ENCODE measurements around the gene AACS. TPM values are rescaled to one million over a fixed set of nuclear protein-coding genes. Genes with fewer than 3 reads are reported as not detected.

AACS gene
- total RNA-seq, 1 donor from 2014 or later, result 22.6 TPM

DNA sequence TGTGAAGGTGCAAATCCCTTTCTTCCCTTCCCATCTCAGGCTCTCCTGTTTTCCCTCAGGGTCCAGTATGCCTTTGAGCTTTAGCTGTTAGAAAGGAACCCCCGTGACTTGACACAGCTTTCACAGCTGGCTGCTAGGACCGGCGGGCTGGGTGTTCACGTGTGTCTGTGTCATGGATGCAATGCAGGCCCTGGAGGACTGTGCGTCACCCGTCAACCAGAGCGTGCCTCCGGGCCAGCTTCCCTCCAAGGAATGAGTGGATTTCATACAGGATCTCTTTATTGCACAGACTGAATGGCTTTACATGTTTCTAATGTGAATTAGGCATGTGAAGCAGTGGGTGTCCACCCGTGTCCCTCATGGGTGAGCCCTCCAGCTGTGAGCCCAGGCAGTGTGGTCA is 77.4 kb downstream of the AACS start:
- no peaks in the 10 kb centered on the region for H3K4me1 Mint-ChIP-seq (ENCODE audit: low read depth)
- no peaks in the 10 kb centered on the region for H3K27me3 Mint-ChIP-seq (ENCODE audit: low read depth)
- no peak overlapping the region for H3K27ac Mint-ChIP-seq (ENCODE audit: unreplicated experiment)
- H3K36me3 Mint-ChIP-seq (ENCODE audit: low read depth), result peaks cover 8% of the 10 kb centered on the region
- no peak for DNase-seq (ENCODE audit: low spot score)
- H3K4me3 Mint-ChIP-seq (ENCODE audit: unreplicated experiment), result no peak overlapping the region
- H3K9me3 Mint-ChIP-seq (ENCODE audit: low read depth), result no peaks in the 10 kb centered on the region
- TF ChIP-seq, protein P1, sequence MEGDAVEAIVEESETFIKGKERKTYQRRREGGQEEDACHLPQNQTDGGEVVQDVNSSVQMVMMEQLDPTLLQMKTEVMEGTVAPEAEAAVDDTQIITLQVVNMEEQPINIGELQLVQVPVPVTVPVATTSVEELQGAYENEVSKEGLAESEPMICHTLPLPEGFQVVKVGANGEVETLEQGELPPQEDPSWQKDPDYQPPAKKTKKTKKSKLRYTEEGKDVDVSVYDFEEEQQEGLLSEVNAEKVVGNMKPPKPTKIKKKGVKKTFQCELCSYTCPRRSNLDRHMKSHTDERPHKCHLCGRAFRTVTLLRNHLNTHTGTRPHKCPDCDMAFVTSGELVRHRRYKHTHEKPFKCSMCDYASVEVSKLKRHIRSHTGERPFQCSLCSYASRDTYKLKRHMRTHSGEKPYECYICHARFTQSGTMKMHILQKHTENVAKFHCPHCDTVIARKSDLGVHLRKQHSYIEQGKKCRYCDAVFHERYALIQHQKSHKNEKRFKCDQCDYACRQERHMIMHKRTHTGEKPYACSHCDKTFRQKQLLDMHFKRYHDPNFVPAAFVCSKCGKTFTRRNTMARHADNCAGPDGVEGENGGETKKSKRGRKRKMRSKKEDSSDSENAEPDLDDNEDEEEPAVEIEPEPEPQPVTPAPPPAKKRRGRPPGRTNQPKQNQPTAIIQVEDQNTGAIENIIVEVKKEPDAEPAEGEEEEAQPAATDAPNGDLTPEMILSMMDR (IDR thresholded peaks at IDR 0.05), result no peak

DNA sequence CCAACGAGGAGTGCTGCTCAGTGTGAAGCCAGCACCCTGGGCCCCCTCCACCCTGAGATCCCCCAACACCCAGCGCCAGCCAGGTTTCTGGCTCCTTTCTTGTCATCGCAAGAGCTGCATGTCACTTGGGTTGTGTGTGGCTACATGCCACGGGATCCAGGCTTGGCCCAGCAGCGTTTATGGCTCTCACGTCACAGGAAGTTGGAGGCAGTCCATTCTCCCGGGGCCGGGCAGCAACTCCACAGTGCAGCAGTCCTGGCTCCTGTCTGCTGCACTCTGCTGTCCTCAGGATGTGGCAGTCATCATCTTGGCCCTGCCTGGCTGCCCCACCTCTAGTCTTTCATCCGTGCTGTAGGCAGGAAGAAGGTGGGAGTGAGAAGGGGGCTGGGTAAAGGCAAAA is 78.3 kb downstream of the AACS start:
- H3K9me3 Mint-ChIP-seq (ENCODE audit: low read depth), result no peaks in the 10 kb centered on the region
- peaks cover 4% of the 10 kb centered on the region for H3K36me3 Mint-ChIP-seq (ENCODE audit: low read depth)
- H3K27ac Mint-ChIP-seq (ENCODE audit: unreplicated experiment), result no peak overlapping the region
- H3K4me1 Mint-ChIP-seq (ENCODE audit: low read depth), result no peaks in the 10 kb centered on the region
- no peaks in the 10 kb centered on the region for H3K27me3 Mint-ChIP-seq (ENCODE audit: low read depth)
- H3K4me3 Mint-ChIP-seq (ENCODE audit: unreplicated experiment), result no peak overlapping the region
- TF ChIP-seq, protein P1 (IDR thresholded peaks at IDR 0.05), result no peak
- DNase-seq (ENCODE audit: low spot score), result no peak

DNA sequence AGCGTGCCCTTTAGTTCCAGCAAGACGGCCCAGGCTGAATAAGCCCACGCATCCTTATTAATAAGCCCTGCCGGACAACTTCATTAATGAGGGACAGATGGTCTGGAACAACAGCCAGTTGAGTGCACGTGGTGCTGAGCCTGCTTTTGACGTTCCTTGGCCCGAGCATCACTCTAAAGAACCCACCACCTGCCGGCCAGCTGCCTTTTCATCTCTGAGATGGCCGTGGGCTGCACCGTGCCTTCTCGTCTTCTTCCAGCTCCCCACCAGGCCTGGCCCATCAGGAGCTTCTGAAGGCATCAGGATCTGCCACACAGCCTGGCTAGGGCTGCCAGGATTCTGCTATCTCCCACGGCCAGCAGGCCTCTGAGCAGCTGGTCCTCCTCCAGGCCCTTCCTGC is 80.0 kb downstream of the AACS start:
- Mint-ChIP-seq H3K9me3 (ENCODE audit: low read depth) (no peaks in the 10 kb centered on the region), H3K27me3 (ENCODE audit: low read depth) (no peaks in the 10 kb centered on the region)

DNA sequence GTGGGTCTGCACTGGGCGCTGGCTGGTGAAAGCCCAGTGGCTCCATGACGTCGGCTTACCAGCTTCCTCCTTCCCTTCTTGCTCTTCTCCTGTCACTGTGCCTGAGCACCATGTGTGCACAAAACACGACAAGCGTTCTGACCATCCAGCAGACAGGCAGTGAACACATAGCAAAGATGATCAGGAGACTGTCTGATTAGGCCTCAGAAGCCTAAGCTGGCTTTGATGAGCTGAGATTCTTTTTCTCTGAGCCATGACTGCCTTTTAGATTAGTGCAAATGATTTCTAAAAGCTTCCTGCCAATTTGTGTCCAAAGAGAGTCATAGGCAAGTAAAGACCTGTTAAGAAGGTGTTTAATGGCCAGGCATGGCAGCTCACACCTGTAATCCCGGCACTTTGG is 83.1 kb downstream of the AACS start:
- no peak for DNase-seq (ENCODE audit: low spot score)
- peaks cover 3% of the 10 kb centered on the region for H3K27me3 Mint-ChIP-seq (ENCODE audit: low read depth)
- TF ChIP-seq, protein P1 (IDR thresholded peaks at IDR 0.05), result no peak
- H3K4me3 Mint-ChIP-seq (ENCODE audit: unreplicated experiment), result no peak overlapping the region
- H3K36me3 Mint-ChIP-seq (ENCODE audit: low read depth), result no peaks in the 10 kb centered on the region
- H3K27ac Mint-ChIP-seq (ENCODE audit: unreplicated experiment), result no peak overlapping the region
- no peaks in the 10 kb centered on the region for H3K9me3 Mint-ChIP-seq (ENCODE audit: low read depth)
- H3K4me1 Mint-ChIP-seq (ENCODE audit: low read depth), result no peaks in the 10 kb centered on the region

More for the DNA sequence above, 80.0 kb downstream of the AACS start:
- Mint-ChIP-seq H3K4me1 (ENCODE audit: low read depth) (no peaks in the 10 kb centered on the region), H3K36me3 (ENCODE audit: low read depth) (no peaks in the 10 kb centered on the region), H3K4me3 (ENCODE audit: unreplicated experiment) (no peak overlapping the region), H3K27ac (ENCODE audit: unreplicated experiment) (no peak overlapping the region)
- no peak for DNase-seq (ENCODE audit: low spot score)
- TF ChIP-seq, protein P1 (IDR thresholded peaks at IDR 0.05), result no peak

DNA sequence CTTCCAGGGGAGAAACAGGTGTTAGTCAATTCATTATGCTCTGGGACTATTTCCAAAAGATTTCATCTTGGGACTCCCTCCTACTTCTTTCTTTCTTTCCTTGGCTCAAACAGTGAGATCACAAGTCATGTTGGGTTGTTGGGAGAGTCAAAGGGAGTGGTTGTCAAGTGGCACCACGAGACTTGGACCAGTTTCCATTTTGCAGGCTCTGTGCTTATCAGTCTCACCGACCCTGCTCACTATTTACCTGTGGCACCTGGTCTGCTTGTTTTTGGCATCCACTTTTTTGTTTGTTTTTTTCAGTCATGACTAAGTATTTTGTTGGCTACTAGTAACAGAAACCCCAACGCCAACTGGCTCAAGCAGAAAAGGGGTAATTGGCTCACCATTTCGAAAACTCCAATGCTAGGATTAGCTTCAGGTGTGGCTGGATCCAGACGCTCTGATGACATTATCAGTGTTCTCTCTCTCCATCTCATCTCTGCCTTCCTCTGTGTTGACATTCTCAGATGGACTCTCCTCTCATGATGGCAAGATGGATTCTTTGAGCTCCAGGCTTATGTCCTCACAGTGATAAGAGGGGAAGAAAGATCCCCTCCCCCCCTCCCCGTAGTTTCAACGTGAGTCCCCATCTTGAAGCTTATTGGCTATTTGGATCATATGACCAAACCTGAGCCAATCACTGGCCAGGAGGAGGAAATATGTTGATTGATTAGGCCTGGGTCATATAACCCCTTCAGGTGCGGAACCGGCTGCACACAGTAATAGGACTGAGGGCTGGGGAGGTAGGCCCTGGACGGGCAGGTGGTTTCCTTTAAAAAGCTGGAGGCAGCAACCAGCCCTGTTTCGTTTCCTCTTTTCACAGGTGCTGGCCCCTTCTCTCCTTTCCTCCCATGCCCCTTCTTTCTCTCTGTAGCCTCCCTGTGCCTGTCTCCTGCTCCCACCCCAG is 84.2 kb downstream of the AACS start:
- DNase-seq (ENCODE audit: low spot score), result no peak
- H3K36me3 Mint-ChIP-seq (ENCODE audit: low read depth), result no peaks in the 10 kb centered on the region
- H3K27me3 Mint-ChIP-seq (ENCODE audit: low read depth), result peaks cover 5% of the 10 kb centered on the region
- H3K4me1 Mint-ChIP-seq (ENCODE audit: low read depth), result no peaks in the 10 kb centered on the region
- H3K4me3 Mint-ChIP-seq (ENCODE audit: unreplicated experiment), result no peak overlapping the region
- H3K9me3 Mint-ChIP-seq (ENCODE audit: low read depth), result no peaks in the 10 kb centered on the region
- TF ChIP-seq, protein P1 (IDR thresholded peaks at IDR 0.05), result no peak
- H3K27ac Mint-ChIP-seq (ENCODE audit: unreplicated experiment), result no peak overlapping the region

All from chondrocyte (in vitro differentiated cells).